ENCODE results near the gene XBP1.
A peak's percentile ranks its signal among the peaks of the same experiment; 100 is the strongest.
"Not testable (repeated sequence)": the region's sequence is repeated elsewhere in the genome, so short reads cannot be mapped to it uniquely, and the experiment has no call there.

The XBP1 gene

DNA sequence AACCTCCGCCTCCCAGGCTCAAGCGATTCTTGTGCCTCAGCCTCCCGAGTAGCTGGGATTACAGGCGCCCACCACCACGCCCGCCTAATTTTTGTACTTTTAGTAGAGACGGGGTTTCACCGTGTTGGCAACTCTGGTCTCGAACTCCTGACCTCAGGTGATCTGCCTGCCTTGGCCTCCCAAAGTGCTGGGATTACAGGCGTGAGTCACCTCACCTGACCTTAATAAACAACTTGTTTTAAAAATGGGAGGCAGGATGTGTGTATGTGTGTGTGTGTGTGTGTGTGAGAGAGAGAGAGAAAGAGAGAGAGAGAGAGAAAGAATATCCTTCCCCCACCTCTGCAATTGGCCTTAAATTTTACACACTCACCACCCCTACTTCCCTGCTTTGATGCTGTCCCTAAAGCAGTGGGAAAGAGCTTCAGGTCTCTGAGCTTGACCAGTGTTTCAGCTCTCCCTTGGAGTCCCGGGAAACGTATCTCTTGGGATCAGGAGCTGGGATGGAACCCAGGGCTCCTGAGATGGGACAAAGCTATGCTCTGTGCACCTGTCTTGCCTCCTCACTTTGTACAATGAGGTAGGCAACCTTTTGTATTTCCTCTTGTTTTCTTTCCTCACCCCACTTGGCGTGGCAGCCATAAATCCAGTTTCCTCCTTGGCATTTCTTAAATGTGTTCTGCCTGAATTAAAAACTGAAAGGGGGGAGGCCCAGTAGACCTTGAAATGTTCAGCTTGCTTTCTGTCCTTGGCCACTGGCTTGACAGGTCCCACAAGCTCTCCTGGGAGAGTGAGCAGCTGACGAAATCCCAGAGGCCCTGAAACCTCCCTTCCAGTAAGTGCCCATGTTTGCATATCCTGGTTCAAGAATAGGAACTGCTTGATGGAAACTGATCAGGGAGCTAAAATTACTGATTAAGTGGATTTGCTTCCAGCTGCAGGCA, 17.8 kb upstream of the XBP1 start:
- peak; percentile 9 for DNase-seq (ENCODE audit: low spot score)

- no peak for DNase-seq (ENCODE audit: low spot score)
Observed at GRCh38 chr22:28817064-28817463, 16.7 kb upstream of the XBP1 start.

DNA sequence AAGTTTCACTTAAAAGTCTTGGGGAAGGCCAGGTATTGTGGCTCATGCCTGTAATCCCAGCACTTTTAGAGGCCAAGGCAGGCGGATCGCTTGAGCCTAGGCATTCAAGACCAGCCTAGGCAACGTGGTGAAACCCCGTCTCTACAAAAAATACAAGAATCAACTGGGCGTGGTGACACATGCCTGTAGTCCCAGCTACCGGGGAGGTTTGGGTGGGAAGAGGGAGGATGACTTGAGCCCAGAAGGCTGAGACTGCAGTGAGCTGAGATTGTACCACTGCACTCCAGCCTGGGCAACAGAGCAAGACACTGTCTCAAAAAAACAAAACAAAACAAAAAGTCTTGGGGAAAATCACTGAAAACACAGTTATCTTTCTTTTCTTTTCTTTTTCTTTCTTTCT, 15.4 kb upstream of the XBP1 start:
- DNase-seq (ENCODE audit: low spot score): no peak

DNA sequence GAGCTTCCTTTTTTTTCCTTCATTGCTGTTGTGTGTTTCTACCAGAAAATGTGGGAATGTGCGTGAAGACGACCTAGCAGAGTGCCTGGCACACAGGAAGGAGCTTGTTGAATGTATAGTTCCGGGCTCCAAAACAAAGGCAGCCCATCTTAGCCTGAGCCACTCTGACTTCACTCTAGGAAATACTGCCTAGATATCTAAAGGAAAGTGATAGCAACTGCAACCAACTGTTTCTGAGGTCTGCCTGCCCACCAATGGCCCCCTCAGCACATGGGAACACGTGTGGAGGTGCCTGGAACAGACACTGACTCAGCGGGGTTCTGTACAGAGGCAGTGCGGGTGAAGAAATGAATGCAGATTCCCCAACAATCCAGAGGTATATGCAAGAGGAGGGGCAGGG, 14.7 kb upstream of the XBP1 start:
- DNase-seq (ENCODE audit: low spot score): no peak

GRCh38 chr22:28813772-28814518, 13.6 kb upstream of the XBP1 start:
- no peak for DNase-seq (ENCODE audit: low spot score)

DNA sequence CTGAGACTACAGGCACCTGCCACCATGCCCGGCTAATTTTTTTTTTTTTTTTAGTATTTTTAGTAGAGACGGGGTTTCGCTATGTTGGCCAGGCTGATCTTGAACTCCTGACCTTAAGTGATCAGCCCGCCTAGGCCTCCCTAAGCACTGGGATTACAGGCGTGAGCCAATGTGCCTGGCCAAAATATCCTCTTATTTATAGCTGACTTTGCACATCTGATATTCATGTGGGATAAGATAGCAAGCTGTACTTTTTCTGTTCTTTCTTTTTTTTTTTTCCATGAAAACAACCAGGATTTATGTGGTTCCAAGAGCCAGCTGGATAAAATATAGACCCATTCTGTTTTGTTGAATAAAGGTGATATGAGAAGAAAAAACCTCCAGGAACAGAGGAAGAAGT, 12.1 kb upstream of the XBP1 start:
- no peak for DNase-seq (ENCODE audit: low spot score)

- DNase-seq (ENCODE audit: low spot score): peak; percentile 58
Observed at GRCh38 chr22:28810821-28811491, 10.6 kb upstream of the XBP1 start.

DNA sequence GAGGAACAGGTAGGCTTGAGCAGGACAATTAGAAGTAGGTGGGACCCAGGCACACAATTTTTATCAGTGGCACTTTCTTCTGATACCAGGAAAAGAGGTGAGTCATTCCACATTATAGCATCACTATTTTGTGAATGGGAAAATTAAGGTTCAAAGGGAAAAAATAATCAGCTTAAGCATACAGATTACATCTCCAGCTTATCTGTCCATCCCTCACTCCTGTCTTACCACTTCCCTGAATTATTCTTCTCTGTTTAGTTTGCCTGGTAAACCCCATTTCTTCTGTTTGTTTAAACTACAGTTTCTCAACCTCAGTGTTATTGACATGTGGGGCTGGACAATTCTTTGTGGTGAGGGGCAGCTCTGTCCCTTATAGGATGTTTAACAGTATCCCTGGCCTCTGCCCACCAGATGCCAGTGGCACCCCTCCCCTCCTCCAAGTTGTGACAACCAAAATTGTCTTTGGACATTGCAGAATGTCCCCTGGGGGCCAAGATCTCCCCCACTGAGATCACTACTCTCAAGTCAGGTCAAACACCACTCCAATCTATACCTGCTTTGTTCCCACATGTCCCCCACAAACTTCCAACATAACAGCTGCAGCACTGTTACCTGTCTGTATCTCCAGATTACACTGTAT, 8.5 kb upstream of the XBP1 start:
- DNase-seq (ENCODE audit: low spot score): no peak

DNA sequence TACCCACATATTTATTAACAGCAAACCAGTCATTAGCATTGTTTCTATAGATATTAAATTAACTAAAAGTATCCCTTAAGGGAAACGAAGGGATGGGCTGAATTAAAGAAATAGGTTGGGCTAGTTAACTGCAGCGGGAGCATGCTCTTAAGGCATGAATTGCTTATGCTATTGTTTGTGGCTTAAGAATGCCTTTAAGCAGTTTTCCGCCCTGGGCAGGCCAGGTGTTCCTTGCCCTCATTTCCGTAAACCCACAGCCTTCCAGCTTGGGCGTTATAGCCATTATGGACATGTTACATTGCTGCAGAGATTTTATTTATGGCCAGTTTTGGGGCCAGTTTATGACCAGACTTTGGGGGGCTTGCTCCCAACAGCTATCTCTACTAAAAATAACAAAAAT, 5.1 kb upstream of the XBP1 start:
- DNase-seq (ENCODE audit: low spot score): not testable (repeated sequence)

- DNase-seq (ENCODE audit: low spot score): no peak
Observed at GRCh38 chr22:28802595-28803123, 2.3 kb upstream of the XBP1 start.

DNA sequence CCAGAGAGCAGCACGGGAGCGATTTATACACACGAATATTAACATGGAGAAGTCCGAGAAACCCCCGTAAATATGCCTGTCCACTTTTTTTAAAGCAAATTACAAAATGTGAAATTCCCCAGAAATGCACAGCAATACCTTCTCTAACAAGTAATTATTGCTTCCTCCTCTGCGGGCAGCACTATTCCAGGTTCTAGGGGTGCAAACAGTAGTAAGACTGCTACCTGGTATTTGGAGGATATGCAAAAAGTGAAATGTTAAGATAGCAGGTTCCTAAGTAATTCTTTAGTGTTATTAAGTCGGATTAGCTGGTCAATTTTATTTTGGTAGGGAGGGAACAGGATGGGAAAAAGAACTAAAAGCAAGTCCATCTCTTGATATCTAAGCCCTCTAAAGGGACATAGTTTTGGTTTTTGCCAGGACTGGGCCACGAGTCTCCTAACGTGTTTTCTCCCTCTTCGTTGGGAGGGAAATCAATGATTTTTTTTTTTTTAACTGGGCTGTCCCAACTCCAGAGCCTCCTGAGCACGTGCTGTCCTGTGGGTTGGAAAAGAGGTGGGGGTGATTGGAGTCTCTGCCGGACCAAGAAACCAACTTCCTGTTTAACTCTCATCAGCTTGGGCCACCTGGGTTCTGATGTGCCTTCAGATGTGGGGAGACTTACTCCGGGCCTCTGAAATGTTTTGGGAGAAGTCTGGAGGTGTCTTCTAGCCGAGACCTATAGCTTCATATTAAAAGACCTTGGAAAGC, 1.7 kb upstream of the XBP1 start:
- no peak for DNase-seq (ENCODE audit: low spot score)

DNA sequence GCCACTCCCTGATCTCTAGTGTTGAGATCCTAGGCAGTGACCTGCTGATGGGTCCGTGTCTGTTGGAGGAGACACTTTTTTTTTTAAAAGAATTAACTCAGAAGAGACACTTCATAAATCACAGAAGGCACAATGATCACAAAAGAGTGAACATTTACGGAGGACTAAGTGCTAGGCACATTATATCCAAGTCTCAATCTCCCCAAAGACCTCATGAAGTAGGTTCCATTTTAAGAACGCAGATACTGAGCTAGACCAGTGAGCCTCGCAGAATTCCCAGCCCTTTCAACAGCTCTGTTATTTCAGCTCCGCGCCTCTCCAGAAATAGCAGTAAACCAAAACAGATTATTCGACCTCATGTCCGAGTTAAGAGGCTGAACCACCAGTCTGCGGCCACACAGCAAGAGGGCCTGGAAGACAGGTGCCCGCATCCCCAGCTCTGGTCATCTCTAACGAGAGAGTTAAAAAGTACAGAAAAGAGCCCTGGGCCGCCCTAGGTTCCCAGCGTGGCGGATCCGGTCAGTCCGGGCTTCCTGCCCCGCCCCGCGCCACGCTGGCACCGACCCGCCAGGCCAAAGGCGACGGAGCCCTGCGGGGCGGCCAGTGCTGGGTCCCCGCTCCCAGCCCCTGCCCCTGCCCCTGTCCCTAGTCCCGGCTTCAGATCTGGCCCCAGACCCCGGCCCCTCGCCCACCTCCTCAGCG, 612 bp downstream of the XBP1 start:
- no peak for DNase-seq (ENCODE audit: low spot score)

- no peak for DNase-seq (ENCODE audit: low spot score)
Observed at GRCh38 chr22:28798810-28799605, 1.4 kb downstream of the XBP1 start.

- DNase-seq (ENCODE audit: low spot score): no peak
Observed at GRCh38 chr22:28795932-28796856, 4.2 kb downstream of the XBP1 start.

DNA sequence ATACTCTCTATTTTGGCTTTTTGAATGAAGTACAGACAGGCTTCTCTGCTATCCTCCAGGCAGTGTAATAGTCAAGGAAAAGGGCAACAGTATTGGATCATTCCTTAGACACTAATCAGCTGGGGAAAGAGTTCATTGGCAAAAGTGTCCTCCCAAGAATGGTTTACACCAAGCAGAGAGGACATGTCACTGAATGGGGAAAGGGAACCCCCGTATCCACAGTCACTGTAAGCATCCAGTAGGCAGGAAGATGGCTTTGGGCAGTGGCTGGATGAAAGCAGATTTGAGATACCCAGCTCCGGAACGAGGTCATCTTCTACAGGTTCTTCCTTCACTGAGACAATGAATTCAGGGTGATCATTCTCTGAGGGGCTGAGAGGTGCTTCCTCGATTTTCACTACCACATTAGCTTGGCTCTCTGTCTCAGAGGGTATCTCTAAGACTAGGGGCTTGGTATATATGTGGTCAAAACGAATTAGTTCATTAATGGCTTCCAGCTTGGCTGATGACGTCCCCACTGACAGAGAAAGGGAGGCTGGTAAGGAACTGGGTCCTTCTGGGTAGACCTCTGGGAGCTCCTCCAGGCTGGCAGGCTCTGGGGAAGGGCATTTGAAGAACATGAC, 5.2 kb downstream of the XBP1 start:
- DNase-seq (ENCODE audit: low spot score): no peak

DNA sequence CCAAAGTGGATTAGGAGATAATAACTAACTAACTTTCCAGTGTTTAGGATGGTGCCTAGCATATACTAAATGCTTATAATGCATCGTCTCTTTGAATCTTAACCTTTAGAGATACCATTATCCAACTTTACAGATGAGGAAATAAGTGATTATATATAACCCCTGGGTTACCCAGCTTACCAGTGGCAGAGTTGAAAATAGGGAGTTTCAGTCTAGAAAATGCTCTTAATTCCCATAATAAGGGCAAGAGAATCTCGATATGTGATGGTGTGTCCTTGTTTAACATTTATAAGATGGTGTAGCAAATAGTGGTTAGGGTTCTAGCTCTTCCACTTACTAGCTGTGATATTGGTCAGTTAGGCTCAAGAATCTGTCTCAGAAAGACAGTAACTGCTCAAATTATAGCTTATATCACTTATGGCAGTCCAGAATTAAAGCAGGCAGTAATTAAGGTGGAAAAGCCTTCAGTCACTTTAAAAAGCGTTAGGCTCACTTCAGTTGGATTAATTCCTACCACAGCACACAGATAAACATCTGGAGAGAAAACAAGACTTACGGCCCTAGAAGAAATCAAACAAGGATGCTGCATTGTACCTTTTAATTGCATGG, 6.3 kb downstream of the XBP1 start:
- no peak for DNase-seq (ENCODE audit: low spot score)

GRCh38 chr22:28792491-28793383, 7.6 kb downstream of the XBP1 start:
- DNase-seq (ENCODE audit: low spot score): no peak

All from CD4-positive, alpha-beta T cell treated with Interleukin-6 at 100 ng/mL for 8 hours (primary cell).